IMR-90 (cell line): ENCODE results near the gene C10orf67. TPM values are rescaled to one million over a fixed set of nuclear protein-coding genes. Genes with fewer than 3 reads are reported as not detected.

ENCODE experiments used
- ATAC-seq: fragments of 200-7000 bp; cut with Tn5 transposase; 2 replicates; pipeline ENCODE4 v1.9.1; 2020; ENCODE audit warnings: low read depth, mild to moderate bottlenecking, moderate library complexity
- BruUV-seq: library from RNA; stranded (reverse); fragments of 400-500 nt; replicated peaks from 2 replicates; lab custom pipeline; 2021; lab: Mats Ljungman, UMichigan
- CTCF ChIA-PET: fragments of 300-600 bp; formaldehyde crosslinking; extraction: SDS; loops from one replicate; lab custom pipeline; 2021; ENCODE audit warnings: antibody characterized with exemption; lab: Yijun Ruan, JAX
- POLR2A ChIA-PET: fragments of 300-600 bp; sonication (Branson Sonifier 250); formaldehyde crosslinking; loops from one replicate; lab custom pipeline; 2022; ENCODE audit warnings: antibody characterized with exemption; ENCODE audit not compliant: unreplicated experiment; lab: Charles Lee
- DNase-seq: peaks from one replicate; pipeline ENCODE4 v3.0.0; 2013
- H2AFZ ChIP-seq: replicated peaks from 2 replicates; pipeline ENCODE3; 2013; ENCODE audit warnings: low read length, mild to moderate bottlenecking; ENCODE audit not compliant: poor library complexity
- H2AK5ac ChIP-seq: 2 replicates; pipeline ENCODE4 v1.6.1; 2013; ENCODE audit warnings: low read depth, low read length, inconsistent platforms
- H2AK9ac ChIP-seq: replicated peaks from 2 replicates; pipeline ENCODE3; 2013; ENCODE audit warnings: mild to moderate bottlenecking, low read depth, low read length, moderate library complexity; ENCODE audit not compliant: poor library complexity
- H2BK120ac ChIP-seq: 2 replicates; pipeline ENCODE4 v1.6.1; 2013; ENCODE audit warnings: low read depth, low read length, inconsistent platforms
- H2BK15ac ChIP-seq: 3 replicates; pipeline ENCODE4 v1.6.1; 2013; ENCODE audit warnings: low read depth, low read length, inconsistent platforms
- H2BK20ac ChIP-seq: 2 replicates; pipeline ENCODE4 v1.6.1; 2013; ENCODE audit warnings: low read depth, mild to moderate bottlenecking, inconsistent platforms, low read length, moderate library complexity
- H2BK5ac ChIP-seq: 2 replicates; pipeline ENCODE4 v1.6.1; 2013; ENCODE audit warnings: mild to moderate bottlenecking, low read depth, low read length, inconsistent platforms; ENCODE audit not compliant: poor library complexity, severe bottlenecking
- H3K14ac ChIP-seq: replicated peaks from 2 replicates; pipeline ENCODE4 v1.6.1; 2013; ENCODE audit warnings: low read depth, low read length, inconsistent platforms
- H3K18ac ChIP-seq: 2 replicates; pipeline ENCODE4 v1.6.1; 2013; ENCODE audit warnings: low read depth, low read length, control low read depth
- H3K23ac ChIP-seq: 2 replicates; pipeline ENCODE4 v1.6.1; 2013; ENCODE audit warnings: low read depth, low read length, inconsistent platforms
- H3K27ac ChIP-seq: 2 replicates; pipeline ENCODE4 v1.5.1; 2013; ENCODE audit warnings: mild to moderate bottlenecking, control low read depth, low read length; ENCODE audit not compliant: insufficient read depth
- H3K27me3 ChIP-seq: 2 replicates; pipeline ENCODE4 v1.6.1; 2013; ENCODE audit warnings: low read length; ENCODE audit not compliant: control insufficient read depth, insufficient read depth
- H3K36me3 ChIP-seq: 2 replicates; pipeline ENCODE4 v1.6.1; 2013; ENCODE audit warnings: low read length, mixed read lengths; ENCODE audit not compliant: control insufficient read depth, insufficient read depth
- H3K4ac ChIP-seq: 2 replicates; pipeline ENCODE4 v1.6.1; 2013; ENCODE audit warnings: low read depth, low read length, inconsistent platforms
- H3K4me1 ChIP-seq: 2 replicates; pipeline ENCODE4 v1.6.1; 2013; ENCODE audit warnings: low read length, mixed read lengths; ENCODE audit not compliant: control insufficient read depth, insufficient read depth
- H3K4me2 ChIP-seq: 2 replicates; pipeline ENCODE4 v1.6.1; 2013; ENCODE audit warnings: low read depth, mild to moderate bottlenecking, control low read depth, low read length, moderate library complexity
- H3K4me3 ChIP-seq: 2 replicates; pipeline ENCODE4 v1.5.1; 2013; ENCODE audit warnings: low read depth, mild to moderate bottlenecking, control low read depth, low read length, moderate library complexity; ENCODE audit not compliant: insufficient read depth
- H3K56ac ChIP-seq: 2 replicates; pipeline ENCODE4 v1.6.1; 2013; ENCODE audit warnings: low read length, inconsistent platforms; ENCODE audit not compliant: insufficient read depth; ENCODE audit errors: extremely low read depth
- H3K79me1 ChIP-seq, 2 experiments: 2 replicates each; pipeline ENCODE4 v1.6.1; 2013; ENCODE audit warnings: low read length in 2 of 2, inconsistent platforms in 1 of 2, low read depth in 1 of 2
- H3K9ac ChIP-seq: 2 replicates; pipeline ENCODE4 v1.6.1; 2013; ENCODE audit warnings: low read depth, low read length, control low read depth
- H3K9me1 ChIP-seq: 2 replicates; pipeline ENCODE4 v1.6.1; 2013; ENCODE audit warnings: low read length, inconsistent platforms; ENCODE audit not compliant: insufficient read depth
- H3K9me3 ChIP-seq: 2 replicates; pipeline ENCODE4 v1.6.1; 2013; ENCODE audit warnings: low read length; ENCODE audit not compliant: control insufficient read depth, insufficient read depth
- H4K20me1 ChIP-seq: 2 replicates; pipeline ENCODE4 v1.6.1; 2013; ENCODE audit warnings: low read length, inconsistent platforms; ENCODE audit not compliant: insufficient read depth
- H4K5ac ChIP-seq: 2 replicates; pipeline ENCODE4 v1.6.1; 2013; ENCODE audit warnings: mild to moderate bottlenecking, low read depth, low read length, control low read depth
- H4K8ac ChIP-seq, 2 experiments: 2 replicates each; pipeline ENCODE4 v1.6.1; 2013; ENCODE audit warnings: low read depth in 2 of 2, low read length in 2 of 2, control low read depth in 1 of 2, inconsistent platforms in 1 of 2
- H4K91ac ChIP-seq: 2 replicates; pipeline ENCODE4 v1.6.1; 2013; ENCODE audit warnings: low read depth, low read length, inconsistent platforms; ENCODE audit not compliant: insufficient read depth
- CEBPB ChIP-seq: IDR thresholded peaks from 2 replicates; pipeline ENCODE4 v1.6.1; 2012; ENCODE audit warnings: low read depth, low read length, improper control_type of control experiment
- CHD1 ChIP-seq: IDR thresholded peaks from 2 replicates; pipeline ENCODE4 v1.6.1; 2012; ENCODE audit warnings: low read depth, low read length, improper control_type of control experiment
- ELK1 ChIP-seq: fragments of 150-350 bp; IDR thresholded peaks from 2 replicates; pipeline ENCODE4 v1.6.1; 2016; ENCODE audit warnings: low read depth, mild to moderate bottlenecking, low read length, moderate library complexity, borderline replicate concordance
- FOS ChIP-seq: fragments of 150-350 bp; IDR thresholded peaks from 2 replicates; pipeline ENCODE4 v1.6.1; 2016; ENCODE audit warnings: low read depth, low read length
- MAFK ChIP-seq: IDR thresholded peaks from 2 replicates; pipeline ENCODE4 v1.6.1; 2012; ENCODE audit warnings: low read depth, low read length, improper control_type of control experiment
- MAZ ChIP-seq: IDR thresholded peaks from 2 replicates; pipeline ENCODE4 v1.6.1; 2012; ENCODE audit warnings: low read depth, mild to moderate bottlenecking, low read length, improper control_type of control experiment, moderate library complexity, borderline replicate concordance
- MXI1 ChIP-seq: IDR thresholded peaks from 2 replicates; pipeline ENCODE4 v1.6.1; 2012; ENCODE audit warnings: low read depth, mild to moderate bottlenecking, low read length, moderate library complexity, borderline replicate concordance
- POLR2A ChIP-seq: IDR thresholded peaks from 2 replicates; pipeline ENCODE4 v1.6.1; 2012; ENCODE audit warnings: mild to moderate bottlenecking, low read depth, low read length
- RAD21 ChIP-seq: IDR thresholded peaks from 2 replicates; pipeline ENCODE4 v1.6.1; 2012; ENCODE audit warnings: low read length, improper control_type of control experiment
- RCOR1 ChIP-seq: IDR thresholded peaks from 2 replicates; pipeline ENCODE4 v1.6.1; 2012; ENCODE audit warnings: mild to moderate bottlenecking, low read length, improper control_type of control experiment; ENCODE audit not compliant: insufficient replicate concordance
- WGBS, 2 experiments: methylation state at CpG; one replicate each; pipeline versions ENCODE4 v1.1.5 to v1.1.7; 2013; ENCODE audit warnings: missing lambda C conversion rate in 2 of 2; ENCODE audit not compliant: insufficient read length in 1 of 2; ENCODE audit errors: extremely low coverage in 2 of 2; 5-methylcytosine and 5-hydroxymethylcytosine counted together
- dilution Hi-C: fragments of 300-500 bp; cut with HindIII; formaldehyde crosslinking; loops from one replicate; pipeline ENCODE4 v1.14.3; 2018; ENCODE audit warnings: low sequenced_read_pairs; ENCODE audit not compliant: unreplicated experiment
- in situ Hi-C: fragments of 300-500 bp; cut with MboI; formaldehyde crosslinking; loops from 3 replicates; pipeline ENCODE4 v1.14.3; 2019; ENCODE audit warnings: low sequenced_read_pairs, inconsistent platforms, mixed read lengths
- intact Hi-C: fragments of 100-400 bp; cut with micrococcal nuclease; formaldehyde crosslinking; loops from 2 replicates; pipeline ENCODE4 v1.10.0; 2022
- polyA plus RNA-seq, 3 experiments: library from polyadenylated mRNA; depleted of rRNA; stranded (reverse); fragments of >200 nt; gene quantifications; 2 replicates each; pipeline ENCODE4 v1.2.3, GENCODE V29; 2012; ENCODE audit warnings: low replicate concordance in 1 of 3
- total RNA-seq: library from RNA; depleted of rRNA; stranded (reverse); fragments of >200 nt; gene quantifications from 2 replicates; pipeline ENCODE4 v1.2.3, GENCODE V29; 2012

Gene C10orf67
- total and polyA plus RNA-seq, 2 of the 4 experiments (the other 2 are of a cell fraction): 0.15 to 0.18 TPM

- no peak overlapping the region for H3K4me2 ChIP-seq
- ATAC-seq: no peak
- H3K27ac ChIP-seq: no peak overlapping the region
- H3K9me3 ChIP-seq: no peaks in the 10 kb centered on the region
- ChIA-PET POLR2A (no interaction called here), CTCF (no interaction called here)
- WGBS, 2 experiments: 100% methylated on average over 2 of the region's 5 CpGs; no CpG with 5 or more reads in 1 of the 2 experiments
- H3K4me3 ChIP-seq: no peak overlapping the region
- intact Hi-C loops: no loop called here
- H2AK5ac ChIP-seq: no peak overlapping the region
- in situ Hi-C loops: no loop called here
- no peak for DNase-seq
- dilution Hi-C loops: no loop called here
- H3K36me3 ChIP-seq: no peaks in the 10 kb centered on the region
- no peak overlapping the region for H3K23ac ChIP-seq
- no peaks in the 10 kb centered on the region for H3K79me1 ChIP-seq
- peaks cover 5% of the 10 kb centered on the region; the same call in 1 of the 2 replicates for H3K27me3 ChIP-seq
- no peaks in the 10 kb centered on the region for H3K4me1 ChIP-seq
- no peak overlapping the region for H4K5ac ChIP-seq
- H3K18ac ChIP-seq: no peak overlapping the region
- no peak overlapping the region for H3K4ac ChIP-seq
- no peak overlapping the region for H2BK5ac ChIP-seq
- no peak overlapping the region for H4K8ac ChIP-seq
- H2BK120ac ChIP-seq: no peak overlapping the region
- H4K20me1 ChIP-seq: no peaks in the 10 kb centered on the region
- H2AFZ ChIP-seq: no peak overlapping the region
- no peak overlapping the region for H3K14ac ChIP-seq
- H2BK20ac ChIP-seq: no peak overlapping the region
- no peak overlapping the region for H3K9ac ChIP-seq
- no peak overlapping the region for H4K91ac ChIP-seq
- no TSS peak for BruUV-seq
- no peak for TF ChIP-seq RAD21
- TF ChIP-seq MAFK: no peak
- TF ChIP-seq POLR2A: no peak
- no peak for TF ChIP-seq ELK1
- no peak for TF ChIP-seq CEBPB
- no peak for TF ChIP-seq FOS
- TF ChIP-seq RCOR1: no peak
- TF ChIP-seq MAZ: no peak
- TF ChIP-seq CHD1: no peak
- no peak for TF ChIP-seq MXI1
- H3K9me1 ChIP-seq: no peaks in the 10 kb centered on the region
- no peak overlapping the region for H2BK15ac ChIP-seq
- H2AK9ac ChIP-seq: no peak overlapping the region
- H3K56ac ChIP-seq: no peak overlapping the region
Observed at GRCh38 chr10:23363793-23364135, 19.2 kb upstream of the C10orf67 start.
